Measurements from ENCODE around the gene TMBIM6.

DNA sequence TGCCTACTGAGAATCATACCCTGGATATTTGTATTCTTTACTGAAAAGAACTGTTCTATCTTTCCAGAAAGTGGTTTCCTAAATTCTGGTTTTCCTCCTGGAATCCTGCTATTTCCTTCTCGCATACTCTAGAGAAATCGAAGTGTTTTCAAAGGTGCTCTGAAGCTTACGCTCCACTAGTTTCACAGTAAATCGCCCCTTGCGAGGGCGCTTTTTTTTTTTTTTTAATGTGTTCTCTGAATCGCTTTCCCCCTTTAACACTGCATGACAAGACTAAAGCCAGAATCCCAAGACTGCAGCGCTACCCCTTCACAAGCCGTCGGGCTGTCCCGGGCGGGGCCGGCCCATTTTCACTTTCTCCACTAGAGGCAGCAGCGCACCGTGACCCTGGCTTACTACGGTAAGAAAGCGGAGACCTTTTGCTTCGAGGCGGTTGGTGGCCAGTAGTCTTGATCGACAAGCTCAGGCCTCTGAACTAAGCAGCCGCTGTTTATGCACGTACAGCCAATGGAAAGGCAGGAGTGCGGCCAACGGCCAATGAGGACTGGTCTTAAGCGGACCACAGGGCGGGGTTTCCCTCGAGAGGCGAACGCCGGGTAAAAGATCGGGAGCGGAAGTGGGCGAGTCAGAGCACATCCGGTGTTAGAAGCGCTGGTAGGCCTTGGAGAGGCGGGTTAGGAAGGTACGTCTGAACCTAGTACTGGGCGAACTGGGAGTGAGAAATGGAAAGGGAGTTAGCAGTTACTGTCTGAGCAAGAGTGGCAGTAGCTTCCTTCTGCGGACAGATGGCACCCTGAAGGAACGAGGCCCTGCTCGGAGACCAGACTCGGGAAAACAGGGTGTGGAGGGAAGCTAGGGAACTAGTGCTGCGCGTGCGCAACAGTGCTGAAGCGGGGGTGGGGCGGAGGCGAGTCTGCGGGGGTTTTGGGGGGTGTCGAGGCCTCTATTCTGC is at the start of gene TMBIM6:
- TF ChIP-seq POLR2A (IDR thresholded peaks at IDR 0.05; ENCODE audit: low read depth, low read length) (peak; percentile 100), POLR2AphosphoS5 (IDR thresholded peaks at IDR 0.05; ENCODE audit: low read depth, low read length) (peak; percentile 99)

Measured in GM12891 (cell line).